Thyroid gland (tissue), 4 donors: ENCODE results near the gene SEC31A. TPM values are rescaled to one million over a fixed set of nuclear protein-coding genes. Genes with fewer than 3 reads are reported as not detected.
A peak's percentile ranks its signal among the peaks of the same experiment; 100 is the strongest.

Experiments used
- DNase-seq, 2 donors: peaks; one replicate each; pipeline ENCODE4 v3.0.0-alpha.2; 2019
- H3K27ac ChIP-seq, 3 donors: fragments of 200-600 bp; sonication (generic); 1 replicate in 2 of 3; 2 replicates in 1 of 3; pipeline ENCODE4 v1.5.1; 2016 to 2019; ENCODE audit warnings: mild to moderate bottlenecking in 1 of 3, moderate library complexity in 1 of 3
- H3K27me3 ChIP-seq: fragments of 200-600 bp; sonication (generic); one replicate; pipeline ENCODE4 v1.5.1; 2019
- H3K36me3 ChIP-seq, 2 donors: fragments of 200-600 bp; sonication (generic); one replicate each; pipeline ENCODE4 v1.5.1; 2016 to 2019
- H3K4me1 ChIP-seq, 2 donors: fragments of 200-600 bp; sonication (generic); one replicate each; pipeline ENCODE4 v1.5.1; 2017 to 2019
- H3K4me3 ChIP-seq, 3 donors: fragments of 200-600 bp; sonication (generic); replicated peaks in 1 of 3; 1 replicate in 2 of 3; 2 replicates in 1 of 3; pipeline ENCODE4 v1.5.1; 2016; ENCODE audit warnings: mild to moderate bottlenecking in 1 of 3
- H3K9me3 ChIP-seq: fragments of 200-600 bp; sonication (generic); one replicate; pipeline ENCODE4 v1.5.1; 2017
- CTCF ChIP-seq, 6 experiments: fragments of 200-600 bp in 3 of 6; fragments of 450-650 bp in 3 of 6; sonication (generic) in 3 of 6; IDR thresholded peaks; one replicate each; pipeline ENCODE4 v1.5.1; 2016 to 2019; ENCODE audit warnings: antibody characterized with exemption in 6 of 6, mild to moderate bottlenecking in 2 of 6, inconsistent platforms in 1 of 6, moderate library complexity in 1 of 6
- POLR2A ChIP-seq, 2 donors: fragments of 450-650 bp; IDR thresholded peaks; one replicate each; pipeline ENCODE4 v1.6.1; 2017; ENCODE audit warnings: antibody characterized with exemption in 2 of 2, mild to moderate bottlenecking in 2 of 2, moderate library complexity in 1 of 2
- WGBS, 2 donors: methylation state at CpG; one replicate each; pipeline ENCODE4 v1.1.5; 2017; 5-methylcytosine and 5-hydroxymethylcytosine counted together
- intact Hi-C: fragments of 100-400 bp; cut with DNase I; formaldehyde crosslinking; loops from one replicate; pipeline ENCODE4 v1.15.1; 2023
- total RNA-seq, 4 donors: library from RNA; depleted of rRNA; stranded (reverse); fragments of >200 nt; gene quantifications; one replicate each; pipeline ENCODE4 v1.2.3, GENCODE V29; 2016

SEC31A gene
- total RNA-seq, 4 donors from 2014 or later = 263 to 367 (median 292) TPM

DNA sequence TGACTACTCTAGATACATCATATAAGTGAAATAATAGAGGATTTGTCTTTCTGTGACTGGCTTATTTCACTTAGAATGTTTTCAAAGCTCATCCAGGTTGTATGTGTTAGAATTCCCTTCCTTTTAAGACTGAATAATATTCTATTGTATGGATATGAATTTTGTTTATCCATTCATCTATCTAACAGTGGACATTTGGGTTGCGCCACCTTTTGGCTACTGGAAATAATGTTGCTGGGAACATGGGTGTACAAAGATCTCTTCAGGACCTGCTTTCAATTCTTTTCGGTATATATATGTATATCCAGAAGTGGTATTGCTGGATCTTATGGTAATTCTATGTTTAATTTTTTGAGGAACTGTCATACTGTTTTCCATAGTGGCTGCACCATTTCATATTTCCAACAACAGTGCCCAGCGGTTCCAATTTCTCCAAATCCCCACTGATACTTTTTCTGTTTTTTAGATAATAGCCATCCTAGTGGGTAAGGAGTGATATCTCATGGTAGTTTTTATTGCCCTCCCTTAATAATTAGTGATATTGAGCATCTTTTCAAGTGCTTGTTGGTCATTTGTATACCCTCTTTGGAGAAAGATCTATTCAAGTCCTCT is 88.9 kb downstream of the SEC31A start:
- Histone ChIP-seq H3K36me3 (no peaks in the 10 kb centered on the region), H3K4me3 (no peak overlapping the region), H3K27ac (no peak overlapping the region), H3K9me3 (no peaks in the 10 kb centered on the region), H3K4me1 (peaks cover 0 to 10% of the 10 kb centered on the region in 2 donors), H3K27me3 (no peaks in the 10 kb centered on the region)
- TF ChIP-seq CTCF (IDR thresholded peaks at IDR 0.05) = peak in 4 of 6 experiments; percentile 13 to 45 (median 34)
- TF ChIP-seq POLR2A (IDR thresholded peaks at IDR 0.05) = no peak
- 74% methylated on average over 3 of the region's 3 CpGs for WGBS, 2 donors
- intact Hi-C loops = no loop called here
- DNase-seq = peak in 1 of 2 donors; percentile 42

GRCh38 chr4:82799006-82799881 is 91.7 kb downstream of the SEC31A start:
- WGBS, 2 donors = 6 to 7% methylated on average over 17 to 25 of the region's 25 CpGs
- no peaks in the 10 kb centered on the region for H3K27me3 ChIP-seq
- H3K9me3 ChIP-seq = no peaks in the 10 kb centered on the region
- no peaks in the 10 kb centered on the region for H3K36me3 ChIP-seq
- intact Hi-C loops = no loop called here
- H3K4me1 ChIP-seq = peaks cover 0 to 17% of the 10 kb centered on the region in 2 donors
- DNase-seq = peak; percentile 54 to 63
- peak overlapping the region; percentile 41 to 82 (median 68) for H3K4me3 ChIP-seq
- TF ChIP-seq POLR2A (IDR thresholded peaks at IDR 0.05) (no peak), CTCF (IDR thresholded peaks at IDR 0.05) (no peak)
- peak overlapping the region; percentile 18 to 79 (median 68) for H3K27ac ChIP-seq

DNA sequence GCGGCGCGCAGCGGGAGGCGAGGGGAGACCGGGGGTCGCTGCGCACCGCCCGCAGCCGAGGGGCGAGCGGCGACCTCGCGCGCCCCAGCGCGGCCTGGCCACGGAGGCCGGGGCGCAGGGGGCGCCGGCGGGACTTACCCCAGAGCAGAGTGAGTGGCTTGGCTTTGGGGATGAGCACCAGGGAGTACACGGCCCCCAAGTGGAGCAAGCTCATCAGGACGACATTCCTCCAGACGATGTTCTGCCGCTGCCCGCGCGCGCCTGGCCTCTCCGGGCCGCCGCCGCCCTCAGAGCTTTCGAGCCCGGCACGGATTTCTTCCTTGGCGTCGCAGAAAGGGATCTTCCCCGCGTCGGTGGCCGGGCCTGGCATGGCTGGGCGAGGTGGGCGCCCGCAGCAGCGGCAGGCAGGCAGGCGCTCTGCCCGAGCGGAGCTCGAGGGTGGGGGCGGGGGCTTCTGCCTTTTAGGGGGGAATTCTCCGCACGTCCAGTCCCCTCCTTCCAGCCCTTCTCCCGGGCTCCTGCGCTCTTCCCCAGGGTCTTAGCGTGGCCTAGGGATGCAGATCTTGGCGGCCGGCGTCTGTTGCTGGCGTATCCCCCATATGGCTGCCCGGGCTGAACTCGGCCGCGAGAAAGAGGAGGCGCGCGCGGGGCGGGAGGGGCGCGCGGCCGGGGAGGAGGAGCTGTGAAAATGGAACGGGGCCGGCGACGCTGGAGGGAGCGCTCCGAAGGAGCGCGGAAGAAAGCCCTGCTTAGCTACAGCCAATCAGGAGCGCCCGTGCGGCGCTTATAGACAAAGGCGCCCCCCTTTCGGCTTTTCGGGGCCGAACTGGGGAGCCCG is 92.6 kb downstream of the SEC31A start, which contains the start of gene SCD5:
Gene SCD5, minus strand, starts transcription at position 629 of the 838 bp plus-strand sequence. Its CDS starts 259 bp downstream, at position 370.
- Histone ChIP-seq H3K9me3 (no peaks in the 10 kb centered on the region), H3K27me3 (no peaks in the 10 kb centered on the region), H3K27ac (peak within 1 kb of the TSS; percentile 43 to 79 (median 68)), H3K36me3 (no peaks in the 10 kb centered on the region), H3K4me1 (peaks cover under 1 to 17% of the 10 kb centered on the region in 2 donors), H3K4me3 (peak within 1 kb of the TSS; percentile 41 to 82 (median 68))
- TF ChIP-seq POLR2A (IDR thresholded peaks at IDR 0.05) = peak in 1 of 2 donors; percentile 65
- peak in 1 of 6 experiments; percentile 6 for TF ChIP-seq CTCF (IDR thresholded peaks at IDR 0.05)
- WGBS, 2 donors = 1% methylated on average over 38 of the region's 94 CpGs; no CpG with 5 or more reads in 1 of the 2 donors
- peak; percentile 72 to 73 for DNase-seq
- intact Hi-C loops = no loop called here

DNA sequence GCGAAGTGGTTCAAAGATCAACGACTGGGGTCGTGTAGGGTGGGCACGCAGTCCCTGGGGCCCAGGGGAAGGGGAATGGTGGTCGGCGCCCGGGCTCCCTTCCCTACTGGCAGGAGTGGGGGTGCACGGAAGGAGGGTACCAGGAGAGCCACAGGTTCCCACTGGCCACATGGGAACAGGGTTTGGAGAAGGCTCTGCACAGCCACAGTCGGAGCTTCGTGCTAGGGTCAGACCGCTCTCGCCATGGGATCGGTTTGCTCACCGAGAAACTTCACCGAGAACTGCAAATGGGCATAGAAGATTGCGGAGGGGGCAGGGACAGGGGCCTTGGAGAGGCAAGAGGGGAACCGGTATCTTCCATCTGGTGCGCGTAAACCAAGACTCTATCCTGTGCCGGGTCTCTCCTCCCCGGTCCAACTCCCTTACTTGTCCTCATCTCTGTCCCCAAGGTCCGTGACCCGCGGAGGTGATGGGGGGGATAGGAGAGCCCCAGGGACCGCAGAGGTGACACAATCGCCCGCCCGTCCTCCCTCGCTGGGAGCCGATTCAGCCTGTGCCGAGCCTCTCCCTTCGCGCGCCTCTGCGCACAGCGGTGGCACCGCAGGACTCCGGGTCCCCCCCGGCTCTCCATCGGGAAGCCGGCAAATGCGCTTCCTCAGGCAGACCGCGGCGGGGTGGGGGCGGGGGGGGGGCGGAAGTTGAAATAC is 93.4 kb downstream of the SEC31A start:
- Histone ChIP-seq H3K36me3 (no peaks in the 10 kb centered on the region), H3K27me3 (no peaks in the 10 kb centered on the region), H3K9me3 (no peaks in the 10 kb centered on the region), H3K27ac (peak overlapping the region in 2 of 3 donors; percentile 30 to 38), H3K4me1 (peaks cover 9 to 23% of the 10 kb centered on the region in 2 donors), H3K4me3 (peak overlapping the region in 2 of 3 donors; percentile 44 to 68)
- intact Hi-C loops = no loop called here
- DNase-seq = peak; percentile 52 to 62
- no peak for TF ChIP-seq CTCF (IDR thresholded peaks at IDR 0.05)
- TF ChIP-seq POLR2A (IDR thresholded peaks at IDR 0.05) = no peak
- WGBS, 2 donors = 3 to 8% methylated on average over 29 to 36 of the region's 47 CpGs
